ENCODE data around the gene SP8.
A peak's percentile ranks its signal among the peaks of the same experiment; 100 is the strongest.
"Not testable (repeated sequence)": the region's sequence is repeated elsewhere in the genome, so short reads cannot be mapped to it uniquely, and the experiment has no call there.

SP8 gene

GRCh38 chr7:20826243-20826642 lies 39.6 kb upstream of the SP8 start:
- Histone ChIP-seq H4K20me1 (ENCODE audit: insufficient read depth) (no peaks in the 10 kb centered on the region), H3K36me3 (ENCODE audit: insufficient read depth) (no peaks in the 10 kb centered on the region), H3K4me2 (peak overlapping the region; percentile 18; the same call in 1 of the 2 replicates), H3K4me3 (IDR thresholded peaks at IDR 0.05; ENCODE audit: insufficient read depth, low read depth, low read length) (no peak overlapping the region), H3K27ac (peak overlapping the region; percentile 22; the same call in 1 of the 2 replicates), H3K4me1 (ENCODE audit: low read depth, poor library complexity, severe bottlenecking) (peaks cover 31% of the 10 kb centered on the region), H3K9ac (no peak overlapping the region), H2AFZ (ENCODE audit: low read depth) (no peak overlapping the region), H3K27me3 (ENCODE audit: insufficient read depth, low read depth) (no peaks in the 10 kb centered on the region), H3K79me2 (ENCODE audit: insufficient read depth, low read depth) (no peaks in the 10 kb centered on the region)
- no peak for TF ChIP-seq CTCF (conservative IDR thresholded peaks at IDR 0.05; ENCODE audit: low read depth, low read length)

- Histone ChIP-seq H3K4me2 (peak overlapping the region; percentile 18; the same call in 1 of the 2 replicates), H3K9ac (no peak overlapping the region), H4K20me1 (ENCODE audit: insufficient read depth) (no peaks in the 10 kb centered on the region), H3K4me3 (IDR thresholded peaks at IDR 0.05; ENCODE audit: insufficient read depth, low read depth, low read length) (no peak overlapping the region), H3K27me3 (ENCODE audit: insufficient read depth, low read depth) (no peaks in the 10 kb centered on the region), H3K36me3 (ENCODE audit: insufficient read depth) (no peaks in the 10 kb centered on the region), H3K27ac (peak overlapping the region; percentile 22), H3K4me1 (ENCODE audit: low read depth, poor library complexity, severe bottlenecking) (peaks cover 31% of the 10 kb centered on the region), H3K79me2 (ENCODE audit: insufficient read depth, low read depth) (no peaks in the 10 kb centered on the region), H2AFZ (ENCODE audit: low read depth) (peak overlapping the region; percentile 35; the same call in 1 of the 2 replicates)
- no peak for TF ChIP-seq CTCF (conservative IDR thresholded peaks at IDR 0.05; ENCODE audit: low read depth, low read length)
These were observed 38.9 kb upstream of the SP8 start for GRCh38 chr7:20825555-20825954.

GRCh38 chr7:20821390-20821789 lies 34.7 kb upstream of the SP8 start:
- peaks cover 16% of the 10 kb centered on the region for H3K4me1 ChIP-seq (ENCODE audit: low read depth, poor library complexity, severe bottlenecking)
- H3K9ac ChIP-seq, result not testable (repeated sequence)

GRCh38 chr7:20816372-20816959 lies 29.8 kb upstream of the SP8 start:
- no peaks in the 10 kb centered on the region for H3K79me2 ChIP-seq (ENCODE audit: insufficient read depth, low read depth)
- H4K20me1 ChIP-seq (ENCODE audit: insufficient read depth), result no peaks in the 10 kb centered on the region
- no peaks in the 10 kb centered on the region for H3K4me1 ChIP-seq (ENCODE audit: low read depth, poor library complexity, severe bottlenecking)
- no peak overlapping the region for H3K4me3 ChIP-seq (IDR thresholded peaks at IDR 0.05; ENCODE audit: insufficient read depth, low read depth, low read length)
- no peak overlapping the region for H2AFZ ChIP-seq (ENCODE audit: low read depth)
- no peak overlapping the region for H3K27ac ChIP-seq
- no peaks in the 10 kb centered on the region for H3K36me3 ChIP-seq (ENCODE audit: insufficient read depth)
- no peak overlapping the region for H3K9ac ChIP-seq
- H3K4me2 ChIP-seq, result no peak overlapping the region
- no peaks in the 10 kb centered on the region for H3K27me3 ChIP-seq (ENCODE audit: insufficient read depth, low read depth)
- no peak for TF ChIP-seq CTCF (conservative IDR thresholded peaks at IDR 0.05; ENCODE audit: low read depth, low read length)

More at GRCh38 chr7:20821390-20821789, 34.7 kb upstream of the SP8 start:
- not testable (repeated sequence) for H3K79me2 ChIP-seq (ENCODE audit: insufficient read depth, low read depth); H3K4me3 ChIP-seq (IDR thresholded peaks at IDR 0.05; ENCODE audit: insufficient read depth, low read depth, low read length); H3K4me2 ChIP-seq; H4K20me1 ChIP-seq (ENCODE audit: insufficient read depth); H3K27ac ChIP-seq; H2AFZ ChIP-seq (ENCODE audit: low read depth); H3K27me3 ChIP-seq (ENCODE audit: insufficient read depth, low read depth); H3K36me3 ChIP-seq (ENCODE audit: insufficient read depth)

GRCh38 chr7:20804345-20804744 lies 17.7 kb upstream of the SP8 start:
- Histone ChIP-seq H3K4me2 (no peak overlapping the region), H3K4me3 (IDR thresholded peaks at IDR 0.05; ENCODE audit: insufficient read depth, low read depth, low read length) (no peak overlapping the region), H3K79me2 (ENCODE audit: insufficient read depth, low read depth) (no peaks in the 10 kb centered on the region), H2AFZ (ENCODE audit: low read depth) (no peak overlapping the region), H3K4me1 (ENCODE audit: low read depth, poor library complexity, severe bottlenecking) (no peaks in the 10 kb centered on the region), H4K20me1 (ENCODE audit: insufficient read depth) (no peaks in the 10 kb centered on the region), H3K36me3 (ENCODE audit: insufficient read depth) (no peaks in the 10 kb centered on the region), H3K27me3 (ENCODE audit: insufficient read depth, low read depth) (no peaks in the 10 kb centered on the region), H3K27ac (no peak overlapping the region), H3K9ac (no peak overlapping the region)
- TF ChIP-seq CTCF (conservative IDR thresholded peaks at IDR 0.05; ENCODE audit: low read depth, low read length), result no peak

Measured in KMS-11 (cell line).